ENCODE measurements around the gene TIMP3. TPM values are rescaled to one million over a fixed set of nuclear protein-coding genes. Genes with fewer than 3 reads are reported as not detected.
A peak's percentile ranks its signal among the peaks of the same experiment; 100 is the strongest.

TIMP3 gene
- total RNA-seq, 4 donors from 2014 or later = 566 to 898 (median 683) TPM

- no peaks in the 10 kb centered on the region for H3K9me3 ChIP-seq
- H3K36me3 ChIP-seq = peaks cover 0 to 68% (median 12%) of the 10 kb centered on the region in 4 donors
- WGBS = 66% methylated on average over 4 of the region's 4 CpGs
- no peaks in the 10 kb centered on the region for H3K27me3 ChIP-seq
- H3K4me3 ChIP-seq = no peak overlapping the region
- H3K4me1 ChIP-seq = peaks cover 94 to 100% (median 98%) of the 10 kb centered on the region in 4 donors
- DNase-seq (ENCODE audit: extremely low spot score) = no peak
- intact Hi-C loops (cut with DNase I) = no loop called here
- H3K27ac ChIP-seq (replicated peaks in 1 of 4) = peak overlapping the region in 2 of 4 donors; percentile 6 to 16
- TF ChIP-seq CTCF (IDR thresholded peaks at IDR 0.05) (no peak), POLR2AphosphoS5 (IDR thresholded peaks at IDR 0.05) (no peak), EP300 (IDR thresholded peaks at IDR 0.05) (no peak), POLR2A (IDR thresholded peaks at IDR 0.05; ENCODE audit: low read depth) (no peak)
Observed at GRCh38 chr22:32842486-32842885, 41.0 kb downstream of the TIMP3 start.

GRCh38 chr22:32843300-32843699 lies 41.8 kb downstream of the TIMP3 start:
- H3K4me1 ChIP-seq = peaks cover 94 to 100% (median 97%) of the 10 kb centered on the region in 4 donors
- H3K9me3 ChIP-seq = no peaks in the 10 kb centered on the region
- no peak overlapping the region for H3K27ac ChIP-seq (replicated peaks in 1 of 4)
- no peak for DNase-seq (ENCODE audit: extremely low spot score)
- TF ChIP-seq POLR2AphosphoS5 (IDR thresholded peaks at IDR 0.05) = no peak
- TF ChIP-seq CTCF (IDR thresholded peaks at IDR 0.05) = no peak
- TF ChIP-seq POLR2A (IDR thresholded peaks at IDR 0.05; ENCODE audit: low read depth) = no peak
- TF ChIP-seq EP300 (IDR thresholded peaks at IDR 0.05) = no peak
- intact Hi-C loops (cut with DNase I) = no loop called here
- no peak overlapping the region for H3K4me3 ChIP-seq
- WGBS = 90% methylated on average over 3 of the region's 8 CpGs
- peaks cover 0 to 60% (median 6%) of the 10 kb centered on the region in 4 donors for H3K36me3 ChIP-seq
- no peaks in the 10 kb centered on the region for H3K27me3 ChIP-seq

- peaks cover 94 to 100% (median 97%) of the 10 kb centered on the region in 4 donors for H3K4me1 ChIP-seq
- no peak for DNase-seq (ENCODE audit: extremely low spot score)
- H3K36me3 ChIP-seq = peaks cover 0 to 57% (median 8%) of the 10 kb centered on the region in 4 donors
- intact Hi-C loops (cut with DNase I) = no loop called here
- WGBS = 100% methylated on average over 1 of the region's 1 CpG
- no peaks in the 10 kb centered on the region for H3K9me3 ChIP-seq
- TF ChIP-seq POLR2A (IDR thresholded peaks at IDR 0.05; ENCODE audit: low read depth) = no peak
- TF ChIP-seq CTCF (IDR thresholded peaks at IDR 0.05) = no peak
- no peak for TF ChIP-seq EP300 (IDR thresholded peaks at IDR 0.05)
- no peak for TF ChIP-seq POLR2AphosphoS5 (IDR thresholded peaks at IDR 0.05)
- no peak overlapping the region for H3K4me3 ChIP-seq
- no peaks in the 10 kb centered on the region for H3K27me3 ChIP-seq
- peak overlapping the region in 1 of 4 donors; percentile 83 for H3K27ac ChIP-seq (replicated peaks in 1 of 4)
Observed at GRCh38 chr22:32844251-32844650, 42.7 kb downstream of the TIMP3 start.

- H3K27ac ChIP-seq (replicated peaks in 1 of 4) = peak overlapping the region; percentile 80 to 83 (median 83)
- peaks cover 94 to 100% (median 97%) of the 10 kb centered on the region in 4 donors for H3K4me1 ChIP-seq
- no peaks in the 10 kb centered on the region for H3K27me3 ChIP-seq
- 19% methylated on average over 14 of the region's 14 CpGs for WGBS
- TF ChIP-seq EP300 (IDR thresholded peaks at IDR 0.05) = no peak
- TF ChIP-seq POLR2AphosphoS5 (IDR thresholded peaks at IDR 0.05) = peak; percentile 7 to 42
- DNase-seq (ENCODE audit: extremely low spot score) = no peak
- no peaks in the 10 kb centered on the region for H3K9me3 ChIP-seq
- intact Hi-C loops (cut with DNase I) = loop anchor here (5.0 kb wide), 1 partner anchor 45 kb away; the partner anchor contains the start of gene TIMP3
- H3K4me3 ChIP-seq = peak overlapping the region; percentile 12 to 26 (median 22)
- peaks cover 0 to 60% (median 19%) of the 10 kb centered on the region in 4 donors for H3K36me3 ChIP-seq
Observed at GRCh38 chr22:32846780-32847491, 45.4 kb downstream of the TIMP3 start.

GRCh38 chr22:32848226-32848625 lies 46.7 kb downstream of the TIMP3 start:
- no peaks in the 10 kb centered on the region for H3K9me3 ChIP-seq
- WGBS = 37% methylated on average over 1 of the region's 1 CpG
- no peak for DNase-seq (ENCODE audit: extremely low spot score)
- H3K27ac ChIP-seq (replicated peaks in 1 of 4) = peak overlapping the region; percentile 80 to 83 (median 83)
- no peak for TF ChIP-seq POLR2AphosphoS5 (IDR thresholded peaks at IDR 0.05)
- no peak for TF ChIP-seq POLR2A (IDR thresholded peaks at IDR 0.05; ENCODE audit: low read depth)
- no peak for TF ChIP-seq EP300 (IDR thresholded peaks at IDR 0.05)
- TF ChIP-seq CTCF (IDR thresholded peaks at IDR 0.05) = no peak
- intact Hi-C loops (cut with DNase I) = loop anchor here (5.0 kb wide), 1 partner anchor 46 kb away; the partner anchor contains the start of gene TIMP3
- H3K27me3 ChIP-seq = no peaks in the 10 kb centered on the region
- no peak overlapping the region for H3K4me3 ChIP-seq
- H3K4me1 ChIP-seq = peaks cover 97 to 100% (median 98%) of the 10 kb centered on the region in 4 donors
- peaks cover 0 to 50% (median 18%) of the 10 kb centered on the region in 4 donors for H3K36me3 ChIP-seq

Measured in esophagus muscularis mucosa (tissue), 4 donors.